Limb (tissue), 2 donors: ENCODE results near the gene CCDC24.

Experiments
- DNase-seq, 2 donors: peaks; one replicate each; pipeline ENCODE4 v3.0.0-alpha.2; 2016; ENCODE audit errors: extremely low spot score in 2 of 2

CCDC24 gene

GRCh38 chr1:43997295-43997999 lies 6.0 kb downstream of the CCDC24 start:
- DNase-seq: no peak

- no peak for DNase-seq
These were observed 6.6 kb downstream of the CCDC24 start for GRCh38 chr1:43998000-43998378.

DNA sequence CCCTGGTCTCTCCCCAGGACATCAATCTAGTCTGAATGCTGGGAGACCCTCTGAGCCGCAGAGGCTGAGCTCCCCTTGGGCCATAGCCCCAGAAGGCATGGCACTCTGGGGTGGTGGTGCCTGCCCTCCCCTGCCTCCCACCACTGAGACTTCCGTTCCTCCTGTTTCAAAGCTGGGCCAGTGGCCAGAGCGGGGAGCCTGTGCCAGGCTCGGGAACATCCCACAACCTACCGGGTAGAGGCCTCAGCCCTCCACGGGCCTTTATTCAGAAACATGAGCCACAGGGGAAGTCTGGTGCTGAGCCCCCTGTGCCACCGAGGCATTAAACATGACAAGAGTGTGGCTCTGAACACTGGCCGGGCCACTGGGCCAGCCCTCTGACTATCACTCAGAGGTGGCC lies 8.1 kb downstream of the CCDC24 start:
- DNase-seq: no peak

DNA sequence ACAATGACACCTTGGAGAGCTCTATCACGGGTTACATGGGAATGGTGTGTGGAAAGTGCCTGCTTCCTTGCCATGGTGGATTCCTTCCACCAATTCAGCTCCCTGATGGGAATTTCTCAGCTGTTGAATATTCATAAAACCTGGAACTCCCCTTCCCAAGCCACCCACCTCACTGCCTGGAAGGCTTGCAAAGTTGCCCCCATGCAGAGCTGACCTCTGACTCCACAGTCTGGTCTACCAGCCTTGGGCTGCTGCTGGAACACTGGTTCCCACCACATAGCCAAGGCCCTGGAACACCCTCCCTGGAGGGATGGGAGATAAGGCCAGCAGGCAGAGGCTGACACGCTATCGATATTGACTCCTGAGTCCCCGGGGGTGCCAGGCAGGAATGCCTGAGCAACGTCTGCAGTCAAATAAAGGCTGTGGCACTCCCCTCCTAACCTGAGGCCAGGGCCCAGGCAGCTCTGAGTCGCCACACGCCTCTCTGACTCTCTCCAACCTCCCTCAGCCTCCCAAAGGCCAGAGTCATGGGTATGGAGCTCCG lies 8.8 kb downstream of the CCDC24 start:
- no peak for DNase-seq

GRCh38 chr1:44002165-44002564 lies 10.8 kb downstream of the CCDC24 start:
- no peak for DNase-seq

DNA sequence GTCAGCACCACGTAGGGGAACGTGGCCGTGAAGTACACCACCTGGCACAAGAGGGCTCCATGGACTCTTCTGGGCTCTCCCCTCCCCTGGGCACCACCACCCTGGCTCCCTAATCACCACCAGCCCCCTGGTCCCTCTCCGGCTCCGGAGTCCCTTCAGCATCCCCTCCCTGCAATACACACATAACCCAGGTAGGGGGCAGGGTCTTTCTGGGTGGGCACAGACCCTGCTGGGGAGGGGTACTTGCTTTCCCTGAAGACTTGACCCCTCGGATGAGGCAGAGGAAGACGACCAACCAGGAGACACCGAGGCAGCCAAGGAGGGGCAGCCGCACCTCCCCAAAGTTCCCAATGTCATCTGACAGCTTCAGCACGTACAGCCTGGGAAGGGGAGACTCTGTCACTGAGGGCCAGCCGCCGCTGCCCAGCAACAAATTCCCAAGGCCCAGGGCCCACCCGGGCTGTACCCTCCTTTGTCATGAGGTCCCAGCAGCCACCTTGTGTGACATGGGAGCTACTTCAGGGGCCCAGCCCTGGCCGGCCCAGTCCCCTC lies 11.3 kb downstream of the CCDC24 start:
- DNase-seq: no peak

- no peak for DNase-seq
These were observed 16.9 kb downstream of the CCDC24 start for GRCh38 chr1:44008259-44008658.

GRCh38 chr1:44010935-44011471 lies 19.6 kb downstream of the CCDC24 start:
- no peak for DNase-seq

DNA sequence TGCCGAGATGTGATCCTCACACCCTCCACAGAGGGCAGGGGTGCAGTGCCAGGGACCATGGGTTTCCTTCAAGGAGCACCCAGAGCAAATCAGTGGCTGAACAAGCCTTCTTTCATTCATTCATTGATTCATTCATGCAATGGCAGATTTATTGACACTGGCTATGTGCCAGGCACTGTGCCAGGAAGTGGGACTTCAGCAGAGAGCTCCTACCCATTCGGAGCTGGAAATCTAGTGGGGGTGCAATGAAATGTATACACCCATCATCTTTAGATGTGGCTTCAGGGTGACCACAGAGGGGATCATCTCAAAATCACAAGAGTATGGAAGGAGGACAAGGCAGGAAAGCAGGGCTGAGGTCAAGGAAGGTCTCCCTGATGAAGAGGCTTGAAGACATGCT lies 21.0 kb downstream of the CCDC24 start:
- DNase-seq: no peak

DNA sequence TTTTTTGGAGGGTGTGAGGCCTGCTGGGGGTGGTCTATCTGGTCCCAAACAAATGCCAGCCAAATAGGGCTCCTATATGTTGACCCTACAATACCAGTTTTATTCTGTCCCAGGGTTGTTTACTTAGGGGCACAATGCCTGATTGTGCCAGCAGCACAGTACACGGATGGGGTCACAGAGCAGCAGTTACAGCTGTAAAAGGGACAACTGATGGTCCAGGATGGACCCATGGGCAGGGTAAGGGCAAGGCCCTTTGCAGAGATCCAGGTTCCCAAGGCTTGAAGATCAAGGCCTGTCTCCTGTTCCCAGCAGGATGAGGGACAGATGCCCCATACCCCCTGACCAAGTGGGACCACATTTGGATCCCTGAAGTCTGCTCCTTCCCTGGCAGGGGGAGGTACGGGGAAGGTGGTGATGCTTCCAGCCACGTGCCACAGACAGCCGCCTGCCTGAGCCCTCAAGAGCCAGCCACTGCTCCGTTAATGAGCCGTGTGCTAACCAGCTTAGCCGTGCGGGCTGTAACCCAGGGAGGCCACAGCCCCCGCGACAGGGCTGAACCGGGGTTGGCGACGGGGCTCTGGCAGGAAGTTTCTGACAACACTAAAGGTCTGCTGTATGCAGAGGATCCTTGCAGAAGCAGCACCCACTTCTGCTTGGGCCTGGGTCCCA lies 21.7 kb downstream of the CCDC24 start:
- DNase-seq: no peak

DNA sequence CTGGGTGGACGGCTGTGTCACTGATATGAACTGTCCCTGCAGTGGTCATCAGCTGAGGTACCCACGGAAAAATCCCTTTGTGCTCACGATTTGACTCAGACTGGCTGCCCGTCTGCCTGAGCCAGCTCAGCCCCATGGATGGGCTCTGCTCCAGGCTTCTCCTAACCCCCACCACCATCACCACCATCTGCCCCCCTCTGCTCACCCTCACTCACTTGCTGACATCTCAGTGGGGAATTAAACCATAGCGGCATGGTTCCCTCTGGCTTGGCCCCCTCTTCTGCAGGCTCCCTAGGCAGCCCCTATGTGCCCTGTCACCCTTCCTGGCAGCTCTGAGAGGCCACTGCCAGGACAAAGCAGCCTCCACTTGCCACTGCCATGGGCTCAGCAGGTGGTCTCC lies 22.6 kb downstream of the CCDC24 start:
- no peak for DNase-seq

DNA sequence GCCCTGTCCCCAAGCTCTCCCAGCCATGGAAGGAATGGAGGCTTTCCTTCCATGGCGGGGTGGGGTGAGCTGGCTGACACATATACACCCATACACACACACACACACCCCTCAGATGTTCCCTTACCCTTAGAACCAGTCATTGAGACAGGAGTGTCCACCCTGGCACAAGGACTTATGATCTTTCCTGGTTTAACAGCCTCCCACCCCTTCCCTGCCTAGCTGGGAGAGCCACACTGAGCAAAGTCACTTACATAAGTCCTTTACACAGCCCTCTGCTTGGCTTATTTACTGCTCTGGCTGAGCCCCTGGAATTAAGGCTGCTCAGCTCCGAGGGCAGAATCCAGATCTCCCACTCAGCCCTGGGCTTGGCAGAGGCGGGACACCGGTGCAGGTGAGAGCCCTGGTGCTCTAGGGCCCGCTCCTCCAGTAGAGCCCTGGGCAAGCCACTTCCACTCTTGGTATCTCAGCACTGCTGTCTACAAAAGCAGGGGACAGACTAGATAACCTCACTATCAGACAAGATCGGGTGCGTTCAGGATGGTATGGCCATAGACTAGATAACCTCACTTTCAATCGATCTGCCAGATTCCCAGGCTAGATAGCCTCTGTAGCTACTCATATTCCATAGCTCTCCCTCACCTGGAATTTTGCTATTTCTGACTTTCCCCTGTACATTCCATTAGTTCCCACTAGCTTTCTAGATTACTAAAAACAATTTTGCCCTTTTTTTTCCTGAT lies 23.1 kb downstream of the CCDC24 start:
- DNase-seq: no peak

GRCh38 chr1:44015206-44015605 lies 23.8 kb downstream of the CCDC24 start:
- DNase-seq: no peak

DNA sequence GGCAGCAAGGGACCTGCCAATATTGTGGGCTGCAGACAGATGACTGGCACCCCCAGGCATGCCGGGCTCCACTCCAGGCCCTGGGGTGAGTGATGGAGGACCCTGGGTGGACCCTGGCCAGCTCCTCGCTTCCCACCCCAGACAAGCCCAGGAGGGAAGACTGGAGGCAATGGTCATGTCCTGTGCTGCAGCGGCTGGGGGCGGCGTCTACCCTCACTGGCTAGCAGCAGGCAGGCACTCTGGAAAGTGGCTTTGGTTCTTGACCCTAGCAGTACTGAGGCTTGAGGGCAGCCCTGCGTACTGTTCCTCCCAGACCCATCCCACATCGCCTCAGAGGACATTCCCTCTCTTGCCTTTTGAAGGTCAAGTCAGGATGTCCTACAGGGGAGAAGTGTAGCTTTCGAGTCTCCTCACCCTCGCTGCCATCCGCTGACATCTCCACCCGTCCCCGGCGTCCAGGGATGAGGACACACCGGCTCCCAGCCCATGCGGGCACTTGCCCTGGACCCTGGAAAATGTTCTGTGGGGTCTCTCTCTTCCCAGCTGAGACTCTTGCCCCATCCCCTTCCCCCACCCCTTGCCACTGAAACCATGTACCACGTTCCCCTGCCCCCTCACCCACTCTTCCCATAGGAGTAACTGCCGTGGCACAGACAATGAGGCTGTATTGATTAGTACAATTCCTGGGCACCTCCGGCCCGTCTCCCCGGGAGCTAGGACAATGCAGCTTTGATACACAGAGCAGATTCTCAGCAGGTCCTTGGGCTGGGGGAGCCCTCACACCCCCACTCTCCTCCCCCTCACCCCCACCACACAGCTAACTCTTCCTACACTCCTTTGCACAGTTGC lies 24.9 kb downstream of the CCDC24 start:
- DNase-seq: no peak

- DNase-seq: no peak
These were observed 25.5 kb downstream of the CCDC24 start for GRCh38 chr1:44016890-44017400.

GRCh38 chr1:44019466-44019948 lies 28.1 kb downstream of the CCDC24 start:
- DNase-seq: no peak

DNA sequence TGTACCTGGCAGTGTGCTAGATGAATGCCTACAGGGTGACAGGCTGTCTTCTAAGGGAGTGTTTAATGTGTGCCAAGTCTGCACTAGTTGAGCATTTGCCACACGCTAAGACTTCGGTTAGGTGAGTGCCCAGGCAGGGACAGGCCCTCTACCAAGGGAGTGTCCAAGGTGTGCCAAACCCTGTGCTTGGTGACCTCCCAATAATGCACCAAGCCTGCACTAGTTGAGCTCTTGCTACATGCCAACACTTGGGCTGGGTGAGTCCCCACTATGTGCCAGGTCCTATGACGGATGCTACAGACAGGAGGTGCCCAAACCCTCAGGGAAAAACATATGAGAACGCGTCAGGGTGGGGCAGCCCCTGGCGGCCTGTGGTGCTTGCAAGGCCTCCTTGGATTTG lies 29.1 kb downstream of the CCDC24 start:
- no peak for DNase-seq

DNA sequence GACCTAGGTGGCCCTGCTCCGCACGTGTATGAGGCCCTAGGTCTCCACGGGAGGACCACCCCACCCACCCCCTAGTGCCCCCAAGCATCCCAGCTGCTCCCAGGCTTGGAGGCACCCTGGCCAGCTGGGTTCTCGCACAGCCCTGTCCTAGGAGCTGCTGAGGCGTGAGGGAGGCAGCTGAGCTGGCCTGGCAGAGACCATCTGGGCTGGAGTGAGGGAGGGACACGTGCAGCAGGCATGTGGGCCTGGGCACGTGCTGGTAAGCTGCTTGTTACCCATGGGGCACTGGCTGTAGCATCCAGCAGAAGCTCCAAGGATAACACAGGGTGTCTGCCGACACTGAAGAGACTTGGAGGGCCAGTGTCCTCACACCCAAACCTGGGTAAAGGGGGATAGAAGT lies 29.8 kb downstream of the CCDC24 start:
- no peak for DNase-seq

DNA sequence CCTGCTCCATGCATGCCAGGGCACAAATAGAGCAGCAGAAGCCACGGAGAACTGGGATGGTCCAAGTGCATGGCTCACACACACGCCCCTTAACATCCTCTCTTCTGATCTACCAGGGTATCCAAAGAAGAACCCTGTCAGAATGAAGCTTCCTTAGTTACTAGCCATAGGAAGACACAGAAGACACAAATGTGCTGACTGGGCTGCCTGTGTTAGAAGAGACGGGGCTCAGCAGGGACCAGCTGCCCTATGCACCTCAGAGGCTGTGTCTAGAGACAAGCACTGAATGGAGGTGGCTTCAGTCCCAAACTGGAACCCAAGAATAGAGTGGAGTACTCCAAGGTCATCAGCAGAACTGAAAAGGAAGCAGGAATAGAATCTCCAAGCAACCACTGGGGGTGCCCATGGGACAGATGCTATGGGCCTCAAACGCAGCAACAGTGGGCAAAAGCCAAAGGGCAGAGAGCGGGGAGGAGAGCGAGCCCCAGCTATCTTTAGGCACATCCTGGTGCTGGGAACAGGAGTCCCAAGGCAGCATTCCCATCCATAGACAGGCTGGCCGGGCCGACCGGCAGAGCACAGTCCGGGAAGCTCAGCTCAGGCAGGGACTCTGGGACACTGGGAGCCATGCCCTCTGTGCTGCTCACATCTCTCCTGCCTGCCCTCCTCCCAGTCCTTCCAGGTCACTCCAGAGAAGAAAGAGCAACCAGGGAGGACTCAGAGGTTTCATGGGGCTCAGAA lies 30.4 kb downstream of the CCDC24 start:
- DNase-seq: no peak
